ENCODE data around the gene GARNL3. TPM values are rescaled to one million over a fixed set of nuclear protein-coding genes. Genes with fewer than 3 reads are reported as not detected.
A peak's percentile ranks its signal among the peaks of the same experiment; 100 is the strongest.

The GARNL3 gene
- polyA plus RNA-seq, 1 experiment = 2.2 TPM

DNA sequence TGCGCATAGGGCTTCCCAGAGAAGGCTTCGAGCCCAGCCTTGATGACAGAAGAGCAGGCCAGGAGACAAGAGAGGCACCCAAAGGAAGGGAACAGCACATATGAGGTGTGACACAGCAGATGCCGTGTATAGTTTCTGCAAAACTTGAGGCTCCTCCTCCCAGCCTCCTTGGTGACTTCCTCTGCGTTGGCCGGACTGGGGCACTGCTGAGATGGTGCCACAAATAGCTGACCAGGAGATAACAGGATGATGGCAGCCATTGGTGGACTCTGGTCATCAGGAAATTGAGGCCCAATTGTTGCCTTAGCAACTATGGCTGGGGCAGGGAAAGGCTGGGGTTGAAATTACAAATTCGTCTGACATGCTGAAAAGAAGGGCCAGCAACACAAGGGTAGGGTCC is 154.8 kb downstream of the GARNL3 start:
- DNase-seq (ENCODE audit: low read depth) = no peak
- POLR2A ChIA-PET = no interaction called here
- Histone ChIP-seq H3K4me3 (ENCODE audit: low read depth, low read length) (no peak overlapping the region), H3K27me3 (ENCODE audit: control insufficient read depth, insufficient read depth, low read length) (no peaks in the 10 kb centered on the region), H3K36me3 (ENCODE audit: control insufficient read depth, insufficient read depth, low read length) (no peaks in the 10 kb centered on the region)
- TF ChIP-seq, protein P1, sequence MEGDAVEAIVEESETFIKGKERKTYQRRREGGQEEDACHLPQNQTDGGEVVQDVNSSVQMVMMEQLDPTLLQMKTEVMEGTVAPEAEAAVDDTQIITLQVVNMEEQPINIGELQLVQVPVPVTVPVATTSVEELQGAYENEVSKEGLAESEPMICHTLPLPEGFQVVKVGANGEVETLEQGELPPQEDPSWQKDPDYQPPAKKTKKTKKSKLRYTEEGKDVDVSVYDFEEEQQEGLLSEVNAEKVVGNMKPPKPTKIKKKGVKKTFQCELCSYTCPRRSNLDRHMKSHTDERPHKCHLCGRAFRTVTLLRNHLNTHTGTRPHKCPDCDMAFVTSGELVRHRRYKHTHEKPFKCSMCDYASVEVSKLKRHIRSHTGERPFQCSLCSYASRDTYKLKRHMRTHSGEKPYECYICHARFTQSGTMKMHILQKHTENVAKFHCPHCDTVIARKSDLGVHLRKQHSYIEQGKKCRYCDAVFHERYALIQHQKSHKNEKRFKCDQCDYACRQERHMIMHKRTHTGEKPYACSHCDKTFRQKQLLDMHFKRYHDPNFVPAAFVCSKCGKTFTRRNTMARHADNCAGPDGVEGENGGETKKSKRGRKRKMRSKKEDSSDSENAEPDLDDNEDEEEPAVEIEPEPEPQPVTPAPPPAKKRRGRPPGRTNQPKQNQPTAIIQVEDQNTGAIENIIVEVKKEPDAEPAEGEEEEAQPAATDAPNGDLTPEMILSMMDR (IDR thresholded peaks at IDR 0.05; ENCODE audit: insufficient read depth, low read depth, low read length) = no peak
- CTCF ChIA-PET = no interaction called here

- Histone ChIP-seq H3K36me3 (ENCODE audit: control insufficient read depth, insufficient read depth, low read length) (no peaks in the 10 kb centered on the region), H3K27me3 (ENCODE audit: control insufficient read depth, insufficient read depth, low read length) (no peaks in the 10 kb centered on the region), H3K4me3 (ENCODE audit: low read depth, low read length) (no peak overlapping the region)
- POLR2A ChIA-PET = no interaction called here
- TF ChIP-seq, protein P1 (IDR thresholded peaks at IDR 0.05; ENCODE audit: insufficient read depth, low read depth, low read length) = no peak
- CTCF ChIA-PET = no interaction called here
- DNase-seq (ENCODE audit: low read depth) = no peak
Measured at GRCh38 chr9:127421057-127421456, 156.5 kb downstream of the GARNL3 start.

- H3K27me3 ChIP-seq (ENCODE audit: control insufficient read depth, insufficient read depth, low read length) = no peaks in the 10 kb centered on the region
- POLR2A ChIA-PET = no interaction called here
- H3K4me3 ChIP-seq (ENCODE audit: low read depth, low read length) = no peak overlapping the region
- DNase-seq (ENCODE audit: low read depth) = no peak
- H3K36me3 ChIP-seq (ENCODE audit: control insufficient read depth, insufficient read depth, low read length) = no peaks in the 10 kb centered on the region
- CTCF ChIA-PET = no interaction called here
- TF ChIP-seq, protein P1 (IDR thresholded peaks at IDR 0.05; ENCODE audit: insufficient read depth, low read depth, low read length) = no peak
Measured at GRCh38 chr9:127422133-127422782, 157.7 kb downstream of the GARNL3 start.

DNA sequence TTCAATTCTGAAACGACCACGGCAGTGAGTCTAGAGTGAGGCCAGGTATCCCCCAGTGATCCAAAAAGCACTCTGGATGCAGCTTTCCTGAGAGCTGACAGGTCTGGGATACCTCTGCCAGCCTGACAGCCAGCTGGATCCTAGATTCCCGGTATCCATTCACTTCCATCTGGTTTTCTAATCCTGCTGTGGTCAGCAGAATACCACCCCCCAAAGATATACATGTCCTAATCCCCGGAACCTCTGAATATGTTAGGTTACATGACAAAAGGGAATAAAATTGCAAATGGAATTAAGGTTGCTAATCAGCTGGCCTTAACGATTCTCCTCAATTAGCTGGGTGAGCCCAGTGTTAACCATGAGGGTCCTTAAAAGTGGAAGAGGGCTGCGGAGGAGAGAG is 158.2 kb downstream of the GARNL3 start:
- Histone ChIP-seq H3K36me3 (ENCODE audit: control insufficient read depth, insufficient read depth, low read length) (no peaks in the 10 kb centered on the region), H3K4me3 (ENCODE audit: low read depth, low read length) (peak overlapping the region; percentile 83), H3K27me3 (ENCODE audit: control insufficient read depth, insufficient read depth, low read length) (no peaks in the 10 kb centered on the region)
- TF ChIP-seq, protein P1 (IDR thresholded peaks at IDR 0.05; ENCODE audit: insufficient read depth, low read depth, low read length) = no peak
- ChIA-PET POLR2A (no interaction called here), CTCF (no interaction called here)
- no peak for DNase-seq (ENCODE audit: low read depth)

DNA sequence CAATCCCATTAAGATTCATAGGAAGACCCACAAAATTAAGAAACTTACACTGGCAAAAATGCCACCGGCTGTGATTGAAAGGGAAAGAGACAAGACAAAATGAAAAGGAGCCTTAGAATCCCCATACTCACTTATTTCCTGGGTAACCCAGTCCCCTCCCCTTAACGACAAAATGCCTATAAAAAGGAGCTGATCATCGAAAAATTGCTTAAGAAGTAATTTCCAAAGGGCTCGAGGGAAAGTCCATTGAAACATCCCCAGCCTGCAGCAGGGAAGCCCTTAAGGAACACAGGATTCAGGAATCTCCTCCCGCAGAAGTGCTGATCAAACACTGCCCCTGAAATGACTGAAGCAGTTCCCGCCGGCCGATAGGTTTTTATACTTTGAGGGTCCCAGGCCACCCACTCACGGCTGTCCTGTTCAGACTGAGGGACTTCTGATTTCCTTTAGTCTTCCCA is 158.9 kb downstream of the GARNL3 start:
- POLR2A ChIA-PET = no interaction called here
- H3K4me3 ChIP-seq (ENCODE audit: low read depth, low read length) = peak overlapping the region; percentile 83
- TF ChIP-seq, protein P1 (IDR thresholded peaks at IDR 0.05; ENCODE audit: insufficient read depth, low read depth, low read length) = no peak
- DNase-seq (ENCODE audit: low read depth) = no peak
- no peaks in the 10 kb centered on the region; the same call in none of the 2 replicates for H3K36me3 ChIP-seq (ENCODE audit: control insufficient read depth, insufficient read depth, low read length)
- CTCF ChIA-PET = interaction anchor here (0.9 kb wide), 1 partner anchor 16 kb away, joined by 3 read pairs; no protein-coding TSS in a partner anchor
- no peaks in the 10 kb centered on the region for H3K27me3 ChIP-seq (ENCODE audit: control insufficient read depth, insufficient read depth, low read length)

Measured in BJ (cell line).